GM12864 (cell line): ENCODE data around the gene FAM221B.

Experiments used
- DNase-seq: peaks from one replicate; pipeline ENCODE4 v3.0.0-alpha.2; 2011; ENCODE audit warnings: low read depth
- H3K4me3 ChIP-seq: 2 replicates; pipeline ENCODE4 v1.5.1; 2011; ENCODE audit warnings: mild to moderate bottlenecking, low read depth, low read length, control low read depth
- CTCF ChIP-seq: IDR thresholded peaks from 2 replicates; pipeline ENCODE4 v1.5.1; 2011; ENCODE audit warnings: low read depth, mild to moderate bottlenecking, moderate library complexity, low read length, control low read depth, inconsistent platforms; ENCODE audit errors: missing control alignments

FAM221B gene

GRCh38 chr9:35864695-35865255 is 36.2 kb upstream of the FAM221B start:
- no peak for TF ChIP-seq CTCF
- H3K4me3 ChIP-seq: no peak overlapping the region
- DNase-seq: no peak

GRCh38 chr9:35863583-35863982 is 35.1 kb upstream of the FAM221B start:
- H3K4me3 ChIP-seq: no peak overlapping the region
- DNase-seq: no peak
- TF ChIP-seq CTCF: no peak

GRCh38 chr9:35862328-35862727 is 33.8 kb upstream of the FAM221B start:
- no peak for DNase-seq

GRCh38 chr9:35861161-35861897 is 32.8 kb upstream of the FAM221B start:
- no peak for DNase-seq
- no peak for TF ChIP-seq CTCF
- no peak overlapping the region for H3K4me3 ChIP-seq

More at GRCh38 chr9:35862328-35862727, 33.8 kb upstream of the FAM221B start:
- no peak for TF ChIP-seq CTCF
- no peak overlapping the region for H3K4me3 ChIP-seq

GRCh38 chr9:35859990-35860339 is 31.4 kb upstream of the FAM221B start:
- no peak for DNase-seq
- H3K4me3 ChIP-seq: no peak overlapping the region
- no peak for TF ChIP-seq CTCF

GRCh38 chr9:35859310-35859989 is 30.9 kb upstream of the FAM221B start:
- no peak for TF ChIP-seq CTCF
- DNase-seq: no peak
- H3K4me3 ChIP-seq: no peak overlapping the region
